A673 (cell line): ENCODE results near the gene C8A.

Experiments used
- CTCF ChIP-seq: fragments of 300-800, 200-600 bp; sonication (generic); conservative IDR thresholded peaks from 2 replicates; pipeline ENCODE4 v1.5.1; 2017; ENCODE audit warnings: low read depth, mild to moderate bottlenecking, antibody characterized with exemption, low read length, moderate library complexity, mixed read lengths
- EZH2 ChIP-seq: fragments of 200-600 bp; sonication (generic); IDR thresholded peaks from 2 replicates; pipeline ENCODE4 v1.6.1; 2017; ENCODE audit warnings: borderline replicate concordance, low read depth, mild to moderate bottlenecking, mixed read lengths, antibody characterized with exemption, low read length; ENCODE audit not compliant: poor library complexity, severe bottlenecking

GRCh38 chr1:56825436-56825835, 29.2 kb upstream of the C8A start:
- TF ChIP-seq CTCF (no peak), EZH2 (no peak)
